Measurements from ENCODE around the gene SLCO3A1.

Gene SLCO3A1

DNA sequence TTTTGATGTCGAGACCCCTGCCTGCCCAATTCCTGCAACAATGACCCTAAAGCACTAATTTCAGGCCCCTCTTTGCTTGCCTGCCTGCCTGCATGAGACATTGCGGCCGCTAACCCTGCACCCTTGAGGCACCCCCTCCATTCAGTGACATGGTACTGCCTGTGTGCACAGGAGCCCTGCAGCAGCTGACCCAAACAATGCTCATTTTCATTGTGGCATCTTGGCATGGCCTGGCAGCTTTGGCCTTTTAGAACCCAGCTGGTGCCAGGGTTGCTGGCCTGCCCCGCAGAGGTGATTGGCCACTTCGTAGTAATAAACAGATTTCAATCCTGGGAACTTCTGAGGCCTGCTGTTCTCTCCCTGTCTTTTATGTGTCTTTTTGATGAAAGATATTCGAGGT is 33.8 kb downstream of the SLCO3A1 start:
- no peak for TF ChIP-seq POLR2AphosphoS5 (IDR thresholded peaks at IDR 0.05; ENCODE audit: low read depth)
- TF ChIP-seq, protein P1, sequence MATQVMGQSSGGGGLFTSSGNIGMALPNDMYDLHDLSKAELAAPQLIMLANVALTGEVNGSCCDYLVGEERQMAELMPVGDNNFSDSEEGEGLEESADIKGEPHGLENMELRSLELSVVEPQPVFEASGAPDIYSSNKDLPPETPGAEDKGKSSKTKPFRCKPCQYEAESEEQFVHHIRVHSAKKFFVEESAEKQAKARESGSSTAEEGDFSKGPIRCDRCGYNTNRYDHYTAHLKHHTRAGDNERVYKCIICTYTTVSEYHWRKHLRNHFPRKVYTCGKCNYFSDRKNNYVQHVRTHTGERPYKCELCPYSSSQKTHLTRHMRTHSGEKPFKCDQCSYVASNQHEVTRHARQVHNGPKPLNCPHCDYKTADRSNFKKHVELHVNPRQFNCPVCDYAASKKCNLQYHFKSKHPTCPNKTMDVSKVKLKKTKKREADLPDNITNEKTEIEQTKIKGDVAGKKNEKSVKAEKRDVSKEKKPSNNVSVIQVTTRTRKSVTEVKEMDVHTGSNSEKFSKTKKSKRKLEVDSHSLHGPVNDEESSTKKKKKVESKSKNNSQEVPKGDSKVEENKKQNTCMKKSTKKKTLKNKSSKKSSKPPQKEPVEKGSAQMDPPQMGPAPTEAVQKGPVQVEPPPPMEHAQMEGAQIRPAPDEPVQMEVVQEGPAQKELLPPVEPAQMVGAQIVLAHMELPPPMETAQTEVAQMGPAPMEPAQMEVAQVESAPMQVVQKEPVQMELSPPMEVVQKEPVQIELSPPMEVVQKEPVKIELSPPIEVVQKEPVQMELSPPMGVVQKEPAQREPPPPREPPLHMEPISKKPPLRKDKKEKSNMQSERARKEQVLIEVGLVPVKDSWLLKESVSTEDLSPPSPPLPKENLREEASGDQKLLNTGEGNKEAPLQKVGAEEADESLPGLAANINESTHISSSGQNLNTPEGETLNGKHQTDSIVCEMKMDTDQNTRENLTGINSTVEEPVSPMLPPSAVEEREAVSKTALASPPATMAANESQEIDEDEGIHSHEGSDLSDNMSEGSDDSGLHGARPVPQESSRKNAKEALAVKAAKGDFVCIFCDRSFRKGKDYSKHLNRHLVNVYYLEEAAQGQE (IDR thresholded peaks at IDR 0.05; ENCODE audit: insufficient replicate concordance, low read depth), result no peak
- no peak for TF ChIP-seq GABPA (IDR thresholded peaks at IDR 0.05; ENCODE audit: low read depth)
- TF ChIP-seq CTCF (IDR thresholded peaks at IDR 0.05; ENCODE audit: insufficient read depth, low read length), result no peak
- no peak for TF ChIP-seq SPI1 (IDR thresholded peaks at IDR 0.05; ENCODE audit: borderline replicate concordance, low read depth)
- Histone ChIP-seq H3K4me3 (replicated peaks; ENCODE audit: insufficient read depth, low read length) (no peak overlapping the region), H3K27ac (replicated peaks) (no peak overlapping the region), H3K27me3 (ENCODE audit: insufficient read depth, poor library complexity, severe bottlenecking) (no peaks in the 10 kb centered on the region)
- no peak for DNase-seq (ENCODE audit: low read depth in 1 of 2, low spot score in 1 of 2)

DNA sequence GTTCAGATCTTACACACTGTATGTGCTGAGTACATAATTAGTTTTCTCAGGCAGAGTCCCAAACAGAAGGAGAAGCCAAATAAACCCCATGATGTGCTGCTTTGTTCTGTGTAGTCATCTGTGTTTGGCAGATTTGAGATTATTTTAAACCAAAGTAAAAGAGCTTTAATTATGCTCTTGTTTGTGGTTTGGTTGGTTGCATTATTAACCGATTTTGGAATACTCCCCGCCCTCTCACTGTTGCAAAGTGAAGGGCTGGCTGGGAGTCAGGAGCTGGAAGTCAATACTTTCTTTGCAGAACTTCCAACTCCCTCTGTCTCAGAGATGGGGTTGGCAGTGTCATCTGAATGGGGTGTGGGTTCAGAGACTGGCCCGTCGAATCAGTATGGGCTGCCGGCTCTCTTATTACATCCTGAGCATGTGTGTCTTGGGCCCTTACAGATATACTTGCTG is 34.4 kb downstream of the SLCO3A1 start:
- Histone ChIP-seq H3K4me3 (replicated peaks; ENCODE audit: insufficient read depth, low read length) (no peak overlapping the region), H3K27ac (replicated peaks) (no peak overlapping the region), H3K27me3 (ENCODE audit: insufficient read depth, poor library complexity, severe bottlenecking) (no peaks in the 10 kb centered on the region)
- DNase-seq (ENCODE audit: low read depth in 1 of 2, low spot score in 1 of 2), result no peak
- TF ChIP-seq, protein P1 (IDR thresholded peaks at IDR 0.05; ENCODE audit: insufficient replicate concordance, low read depth), result no peak
- TF ChIP-seq CTCF (IDR thresholded peaks at IDR 0.05; ENCODE audit: insufficient read depth, low read length) (no peak), POLR2AphosphoS5 (IDR thresholded peaks at IDR 0.05; ENCODE audit: low read depth) (no peak), SPI1 (IDR thresholded peaks at IDR 0.05; ENCODE audit: borderline replicate concordance, low read depth) (no peak), GABPA (IDR thresholded peaks at IDR 0.05; ENCODE audit: low read depth) (no peak)

- Histone ChIP-seq H3K27me3 (ENCODE audit: insufficient read depth, poor library complexity, severe bottlenecking) (no peaks in the 10 kb centered on the region), H3K27ac (replicated peaks) (no peak overlapping the region), H3K4me3 (replicated peaks; ENCODE audit: insufficient read depth, low read length) (no peak overlapping the region)
- TF ChIP-seq SPI1 (IDR thresholded peaks at IDR 0.05; ENCODE audit: borderline replicate concordance, low read depth), result no peak
- no peak for DNase-seq (ENCODE audit: low read depth in 1 of 2, low spot score in 1 of 2)
Measured at GRCh38 chr15:91889111-91889815, 35.8 kb downstream of the SLCO3A1 start.

DNA sequence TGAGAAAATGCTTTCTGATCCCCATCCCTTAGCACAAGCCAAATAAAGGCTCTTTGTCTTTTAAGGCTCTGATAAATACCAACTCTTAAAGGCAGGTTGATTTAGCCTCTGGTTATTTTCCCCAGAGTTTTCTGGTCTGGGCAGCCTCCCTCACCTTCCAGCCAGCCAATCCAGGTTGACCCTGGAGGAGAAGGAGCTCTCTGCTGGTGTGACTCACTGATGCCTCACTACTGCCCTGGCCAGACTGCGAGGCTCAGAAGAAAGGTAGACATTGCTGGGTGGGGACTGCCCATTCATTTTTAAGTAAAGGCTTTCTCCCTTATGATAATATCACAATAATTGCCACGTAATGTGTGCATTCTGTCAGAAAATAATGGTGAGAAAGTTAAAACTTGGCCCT is 37.1 kb downstream of the SLCO3A1 start:
- no peak overlapping the region for H3K27ac ChIP-seq (replicated peaks)
- no peak for TF ChIP-seq SPI1 (IDR thresholded peaks at IDR 0.05; ENCODE audit: borderline replicate concordance, low read depth)
- no peak for TF ChIP-seq CTCF (IDR thresholded peaks at IDR 0.05; ENCODE audit: insufficient read depth, low read length)
- TF ChIP-seq, protein P1 (IDR thresholded peaks at IDR 0.05; ENCODE audit: insufficient replicate concordance, low read depth), result no peak
- TF ChIP-seq POLR2AphosphoS5 (IDR thresholded peaks at IDR 0.05; ENCODE audit: low read depth), result no peak
- TF ChIP-seq GABPA (IDR thresholded peaks at IDR 0.05; ENCODE audit: low read depth), result no peak
- no peak overlapping the region for H3K4me3 ChIP-seq (replicated peaks; ENCODE audit: insufficient read depth, low read length)
- DNase-seq (ENCODE audit: low read depth in 1 of 2, low spot score in 1 of 2), result no peak
- no peaks in the 10 kb centered on the region for H3K27me3 ChIP-seq (ENCODE audit: insufficient read depth, poor library complexity, severe bottlenecking)

Data from HL-60 (cell line).